BE2C (cell line): ENCODE data around the gene GPR152.

ENCODE experiments used
- DNase-seq: peaks from one replicate; pipeline ENCODE4 v3.0.0-alpha.2; 2020
- H3K27me3 ChIP-seq: fragments of 250-450 bp; sonication (Bioruptor Pico); 2 replicates; pipeline ENCODE4 v1.5.1; 2020; ENCODE audit warnings: mild to moderate bottlenecking
- H3K36me3 ChIP-seq: fragments of 250-450 bp; sonication (Bioruptor Pico); 2 replicates; pipeline ENCODE4 v1.5.1; 2020; ENCODE audit warnings: mild to moderate bottlenecking
- H3K4me1 ChIP-seq: fragments of 250-450 bp; sonication (Bioruptor Pico); 2 replicates; pipeline ENCODE4 v1.5.1; 2020
- H3K4me3 ChIP-seq: 2 replicates; pipeline ENCODE4 v1.5.1; 2011; ENCODE audit warnings: low read depth, low read length
- H3K9me3 ChIP-seq: fragments of 250-450 bp; sonication (Bioruptor Pico); 2 replicates; pipeline ENCODE4 v1.5.1; 2020
- CTCF ChIP-seq: IDR thresholded peaks from 2 replicates; pipeline ENCODE4 v1.5.1; 2012; ENCODE audit warnings: mild to moderate bottlenecking, low read depth, low read length

Gene GPR152

GRCh38 chr11:67493548-67494370 lies 41.2 kb upstream of the GPR152 start:
- Histone ChIP-seq H3K4me3 (no peak overlapping the region), H3K4me1 (no peaks in the 10 kb centered on the region), H3K36me3 (peaks cover 7% of the 10 kb centered on the region), H3K27me3 (no peaks in the 10 kb centered on the region), H3K9me3 (no peaks in the 10 kb centered on the region)
- DNase-seq: no peak
- no peak for TF ChIP-seq CTCF

- H3K9me3 ChIP-seq: no peaks in the 10 kb centered on the region
- no peak for DNase-seq
- H3K4me1 ChIP-seq: no peaks in the 10 kb centered on the region
- H3K36me3 ChIP-seq: peaks cover 7% of the 10 kb centered on the region
- H3K4me3 ChIP-seq: no peak overlapping the region
- no peak for TF ChIP-seq CTCF
- no peaks in the 10 kb centered on the region for H3K27me3 ChIP-seq
These were observed 40.4 kb upstream of the GPR152 start for GRCh38 chr11:67492801-67493547.

GRCh38 chr11:67492069-67492727 lies 39.7 kb upstream of the GPR152 start:
- H3K9me3 ChIP-seq: no peaks in the 10 kb centered on the region
- no peak for DNase-seq
- H3K4me1 ChIP-seq: no peaks in the 10 kb centered on the region
- H3K27me3 ChIP-seq: no peaks in the 10 kb centered on the region
- H3K4me3 ChIP-seq: no peak overlapping the region
- H3K36me3 ChIP-seq: peaks cover 9% of the 10 kb centered on the region
- TF ChIP-seq CTCF: no peak

GRCh38 chr11:67491276-67492068 lies 38.9 kb upstream of the GPR152 start:
- Histone ChIP-seq H3K4me3 (no peak overlapping the region), H3K4me1 (no peaks in the 10 kb centered on the region), H3K27me3 (no peaks in the 10 kb centered on the region), H3K36me3 (peaks cover 9% of the 10 kb centered on the region), H3K9me3 (no peaks in the 10 kb centered on the region)
- TF ChIP-seq CTCF: no peak
- no peak for DNase-seq

GRCh38 chr11:67490727-67491065 lies 38.2 kb upstream of the GPR152 start:
- no peak for DNase-seq
- Histone ChIP-seq H3K4me1 (no peaks in the 10 kb centered on the region), H3K27me3 (no peaks in the 10 kb centered on the region), H3K9me3 (no peaks in the 10 kb centered on the region), H3K4me3 (no peak overlapping the region), H3K36me3 (peaks cover 9% of the 10 kb centered on the region)
- no peak for TF ChIP-seq CTCF
